Measurements from ENCODE around the gene SPANXC.
"Not testable (repeated sequence)": the region's sequence is repeated elsewhere in the genome, so short reads cannot be mapped to it uniquely, and the experiment has no call there.

Gene SPANXC, protein sequence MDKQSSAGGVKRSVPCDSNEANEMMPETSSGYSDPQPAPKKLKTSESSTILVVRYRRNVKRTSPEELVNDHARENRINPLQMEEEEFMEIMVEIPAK

DNA sequence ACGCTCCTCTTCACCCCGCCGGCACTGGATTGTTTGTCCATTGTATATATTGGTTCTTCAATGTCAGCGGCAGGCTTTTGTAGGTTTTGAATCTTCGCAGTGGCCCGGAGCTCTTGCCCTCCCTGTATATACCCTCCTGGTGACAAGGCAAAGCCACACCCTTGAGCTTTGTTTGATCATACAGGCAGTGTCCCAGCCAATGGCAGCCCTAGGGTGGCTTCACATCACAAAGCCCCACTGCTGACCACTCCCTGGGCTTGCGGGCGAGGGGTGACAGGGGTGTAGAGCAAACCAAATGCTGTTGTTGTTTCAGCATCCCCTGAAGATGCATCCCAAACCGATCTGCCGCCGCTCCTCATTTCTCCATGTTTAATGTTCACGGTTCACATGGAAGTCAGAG is at the start of gene SPANXC:
Gene SPANXC, minus strand, starts transcription at position 101 of the 400 bp plus-strand sequence. Its CDS starts 60 bp downstream, at position 41.
- H3K9ac ChIP-seq (ENCODE audit: low read depth in 1 of 2, low read length in 2 of 2); H3K36me3 ChIP-seq (ENCODE audit: control insufficient read depth in 1 of 2, insufficient read depth in 2 of 2, low read length in 2 of 2); H3K4me1 ChIP-seq (ENCODE audit: control insufficient read depth in 1 of 2, insufficient read depth in 2 of 2, low read length in 2 of 2); H3K27ac ChIP-seq (ENCODE audit: low read depth, low read length); H3K27me3 ChIP-seq (ENCODE audit: control insufficient read depth in 1 of 2, insufficient read depth in 2 of 2, low read length in 2 of 2); H3K4me3 ChIP-seq (ENCODE audit: low read depth in 1 of 2, low read length in 2 of 2); H3K9me3 ChIP-seq (ENCODE audit: control insufficient read depth in 1 of 2, low read length in 2 of 2): not testable (repeated sequence)

DNA sequence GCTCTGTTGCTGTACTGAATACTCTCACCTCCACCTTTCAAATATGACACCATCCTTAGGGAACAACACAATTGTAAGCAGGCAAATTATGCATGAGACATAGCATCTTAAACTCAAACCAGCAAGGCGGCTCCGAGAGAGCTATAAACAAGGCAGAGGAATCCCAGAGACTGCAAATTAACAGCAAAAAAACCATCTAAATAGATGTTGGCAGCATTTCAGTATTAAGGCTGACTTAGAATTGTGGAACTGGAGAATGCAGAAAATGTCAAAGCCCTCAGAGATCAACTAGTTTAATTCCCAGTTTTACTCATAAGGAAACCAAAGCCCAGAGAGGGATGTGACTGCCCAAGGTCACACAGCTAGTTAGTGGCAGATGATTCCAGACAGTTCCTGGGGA is 37.2 kb upstream of the SPANXC start:
- Histone ChIP-seq H3K9me3 (ENCODE audit: control insufficient read depth in 1 of 2, low read length in 2 of 2) (no peaks in the 10 kb centered on the region), H3K4me1 (ENCODE audit: control insufficient read depth in 1 of 2, insufficient read depth in 2 of 2, low read length in 2 of 2) (no peaks in the 10 kb centered on the region), H3K27me3 (ENCODE audit: control insufficient read depth in 1 of 2, insufficient read depth in 2 of 2, low read length in 2 of 2) (no peaks in the 10 kb centered on the region)

DNA sequence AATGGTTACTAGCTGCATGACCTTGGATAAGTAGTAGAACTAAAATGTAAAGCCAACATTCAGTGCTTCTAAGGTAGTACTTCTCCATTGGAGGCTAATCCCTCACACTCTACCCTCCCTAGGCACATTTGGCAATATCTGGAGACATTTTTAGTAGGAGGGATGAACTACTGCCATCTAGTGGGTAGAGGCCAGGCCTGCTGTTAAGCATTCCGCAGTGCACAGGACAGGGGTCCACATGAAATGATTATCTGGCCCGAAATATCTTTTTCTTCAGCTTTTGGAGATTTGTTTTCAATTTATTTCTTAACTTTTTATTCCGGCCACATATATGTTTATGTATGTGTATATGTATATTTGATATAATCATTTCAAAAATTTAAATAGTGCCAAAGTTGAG is 36.0 kb upstream of the SPANXC start:
- H3K9me3 ChIP-seq (ENCODE audit: control insufficient read depth in 1 of 2, low read length in 2 of 2) = no peaks in the 10 kb centered on the region
- no peak overlapping the region for H3K27ac ChIP-seq (ENCODE audit: low read depth, low read length)
- H3K27me3 ChIP-seq (ENCODE audit: control insufficient read depth in 1 of 2, insufficient read depth in 2 of 2, low read length in 2 of 2) = no peaks in the 10 kb centered on the region
- no peaks in the 10 kb centered on the region for H3K36me3 ChIP-seq (ENCODE audit: control insufficient read depth in 1 of 2, insufficient read depth in 2 of 2, low read length in 2 of 2)
- H3K4me1 ChIP-seq (ENCODE audit: control insufficient read depth in 1 of 2, insufficient read depth in 2 of 2, low read length in 2 of 2) = no peaks in the 10 kb centered on the region
- no peak overlapping the region for H3K4me3 ChIP-seq (ENCODE audit: low read depth in 1 of 2, low read length in 2 of 2)
- no peak overlapping the region for H3K9ac ChIP-seq (ENCODE audit: low read depth in 1 of 2, low read length in 2 of 2)

More for the DNA sequence above, 37.2 kb upstream of the SPANXC start:
- Histone ChIP-seq H3K4me3 (ENCODE audit: low read depth in 1 of 2, low read length in 2 of 2) (no peak overlapping the region), H3K36me3 (ENCODE audit: control insufficient read depth in 1 of 2, insufficient read depth in 2 of 2, low read length in 2 of 2) (no peaks in the 10 kb centered on the region), H3K27ac (ENCODE audit: low read depth, low read length) (no peak overlapping the region), H3K9ac (ENCODE audit: low read depth in 1 of 2, low read length in 2 of 2) (no peak overlapping the region)

DNA sequence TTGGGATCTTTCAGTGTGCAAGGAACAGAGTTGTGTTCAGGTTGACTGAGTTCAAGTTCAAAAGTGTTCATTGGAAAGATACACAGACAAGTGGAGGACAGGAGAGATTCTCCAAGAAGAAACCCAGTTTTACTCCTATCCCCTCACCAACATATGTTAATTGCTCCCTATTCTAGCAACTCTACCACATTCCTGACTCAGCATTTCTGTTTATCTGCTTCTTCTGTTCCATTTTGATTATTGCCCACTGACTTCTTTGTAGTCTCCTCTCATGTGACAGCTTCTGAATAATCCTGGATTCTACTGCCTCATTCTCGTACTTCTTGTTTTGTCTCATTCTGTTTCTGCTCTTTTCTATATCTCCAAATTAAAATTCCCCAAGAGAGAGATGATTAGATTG is 15.8 kb upstream of the SPANXC start:
- no peak overlapping the region for H3K9ac ChIP-seq (ENCODE audit: low read depth in 1 of 2, low read length in 2 of 2)
- H3K27me3 ChIP-seq (ENCODE audit: control insufficient read depth in 1 of 2, insufficient read depth in 2 of 2, low read length in 2 of 2) = no peaks in the 10 kb centered on the region
- H3K4me3 ChIP-seq (ENCODE audit: low read depth in 1 of 2, low read length in 2 of 2) = no peak overlapping the region
- no peaks in the 10 kb centered on the region for H3K9me3 ChIP-seq (ENCODE audit: control insufficient read depth in 1 of 2, low read length in 2 of 2)
- no peak overlapping the region for H3K27ac ChIP-seq (ENCODE audit: low read depth, low read length)
- no peaks in the 10 kb centered on the region for H3K36me3 ChIP-seq (ENCODE audit: control insufficient read depth in 1 of 2, insufficient read depth in 2 of 2, low read length in 2 of 2)
- no peaks in the 10 kb centered on the region for H3K4me1 ChIP-seq (ENCODE audit: control insufficient read depth in 1 of 2, insufficient read depth in 2 of 2, low read length in 2 of 2)

DNA sequence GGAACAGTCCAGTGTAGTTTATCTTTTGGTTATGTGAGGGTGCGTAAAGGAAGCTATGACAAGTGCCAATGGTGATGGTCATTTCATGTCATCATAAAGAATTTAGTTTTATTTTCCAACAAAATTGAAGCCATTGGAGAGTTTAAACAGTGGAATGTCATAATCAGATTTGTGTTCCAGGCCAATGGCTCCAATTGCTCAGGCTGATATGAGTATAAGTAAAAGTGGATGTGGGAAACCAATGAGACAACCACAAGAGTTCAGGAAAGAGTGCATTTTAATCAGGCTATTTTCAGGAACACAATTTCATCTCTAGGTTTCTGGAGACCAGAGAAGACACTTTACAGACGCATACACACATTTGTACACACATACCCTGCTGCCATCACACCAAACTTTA is 20.7 kb downstream of the SPANXC start:
- Histone ChIP-seq H3K36me3 (ENCODE audit: control insufficient read depth in 1 of 2, insufficient read depth in 2 of 2, low read length in 2 of 2) (no peaks in the 10 kb centered on the region), H3K4me1 (ENCODE audit: control insufficient read depth in 1 of 2, insufficient read depth in 2 of 2, low read length in 2 of 2) (no peaks in the 10 kb centered on the region), H3K27ac (ENCODE audit: low read depth, low read length) (no peak overlapping the region), H3K4me3 (ENCODE audit: low read depth in 1 of 2, low read length in 2 of 2) (no peak overlapping the region), H3K27me3 (ENCODE audit: control insufficient read depth in 1 of 2, insufficient read depth in 2 of 2, low read length in 2 of 2) (no peaks in the 10 kb centered on the region), H3K9me3 (ENCODE audit: control insufficient read depth in 1 of 2, low read length in 2 of 2) (no peaks in the 10 kb centered on the region), H3K9ac (ENCODE audit: low read depth in 1 of 2, low read length in 2 of 2) (no peak overlapping the region)

DNA sequence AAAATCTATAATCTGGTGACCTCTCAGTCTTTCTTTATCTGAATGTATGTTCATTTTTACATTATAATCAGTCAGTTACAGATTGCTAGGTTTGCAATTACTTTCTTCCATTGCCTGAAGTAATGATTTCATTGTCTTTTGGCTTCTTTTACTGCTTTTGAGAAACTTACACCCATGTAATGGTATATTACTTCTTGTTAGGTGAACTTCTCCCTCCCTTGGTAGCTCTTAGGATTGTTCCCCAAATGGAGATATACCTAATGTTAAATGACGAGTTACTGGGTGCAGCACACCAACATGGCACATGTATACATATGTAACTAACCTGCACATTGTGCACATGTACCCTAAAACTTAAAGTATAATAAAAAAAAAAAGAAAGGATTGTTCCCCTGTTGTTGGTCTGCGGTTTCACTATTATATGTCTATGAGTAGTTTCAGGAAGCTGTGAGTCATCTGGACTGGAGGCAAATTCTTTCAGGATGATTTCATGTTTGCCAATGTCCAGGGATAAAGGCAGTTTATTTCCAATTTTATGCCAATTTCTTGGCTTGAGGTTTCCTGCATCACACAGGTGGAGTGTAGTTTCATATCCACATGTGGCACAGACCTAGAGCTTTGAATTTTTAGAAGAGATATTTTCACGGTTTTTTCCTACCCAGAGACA is 21.8 kb downstream of the SPANXC start:
- H3K9ac ChIP-seq (ENCODE audit: low read depth in 1 of 2, low read length in 2 of 2) = no peak overlapping the region
- no peaks in the 10 kb centered on the region for H3K9me3 ChIP-seq (ENCODE audit: control insufficient read depth in 1 of 2, low read length in 2 of 2)
- H3K36me3 ChIP-seq (ENCODE audit: control insufficient read depth in 1 of 2, insufficient read depth in 2 of 2, low read length in 2 of 2) = no peaks in the 10 kb centered on the region
- H3K4me3 ChIP-seq (ENCODE audit: low read depth in 1 of 2, low read length in 2 of 2) = no peak overlapping the region
- H3K27me3 ChIP-seq (ENCODE audit: control insufficient read depth in 1 of 2, insufficient read depth in 2 of 2, low read length in 2 of 2) = no peaks in the 10 kb centered on the region
- H3K4me1 ChIP-seq (ENCODE audit: control insufficient read depth in 1 of 2, insufficient read depth in 2 of 2, low read length in 2 of 2) = no peaks in the 10 kb centered on the region
- H3K27ac ChIP-seq (ENCODE audit: low read depth, low read length) = no peak overlapping the region

DNA sequence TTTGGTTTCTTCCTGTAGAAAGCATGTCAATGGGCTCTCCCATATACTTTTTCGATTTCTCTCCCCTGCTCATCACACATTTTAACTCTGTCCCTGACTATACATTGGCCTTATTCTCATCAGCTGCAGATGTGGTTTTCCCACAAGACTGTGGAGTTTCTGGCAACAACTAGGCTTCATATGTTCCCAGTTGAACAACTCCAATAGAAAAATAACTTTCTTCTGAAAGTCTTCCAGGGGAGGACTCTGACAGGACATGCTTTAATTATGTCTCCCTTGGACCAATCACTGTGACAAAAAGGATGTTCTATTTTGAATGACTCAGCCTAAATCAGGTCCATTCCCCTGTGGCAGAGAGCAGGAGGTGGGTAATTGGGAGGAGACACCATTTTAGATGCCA is 28.1 kb downstream of the SPANXC start:
- Histone ChIP-seq H3K27ac (ENCODE audit: low read depth, low read length) (no peak overlapping the region), H3K36me3 (ENCODE audit: control insufficient read depth in 1 of 2, insufficient read depth in 2 of 2, low read length in 2 of 2) (no peaks in the 10 kb centered on the region), H3K4me1 (ENCODE audit: control insufficient read depth in 1 of 2, insufficient read depth in 2 of 2, low read length in 2 of 2) (no peaks in the 10 kb centered on the region), H3K27me3 (ENCODE audit: control insufficient read depth in 1 of 2, insufficient read depth in 2 of 2, low read length in 2 of 2) (no peaks in the 10 kb centered on the region), H3K9ac (ENCODE audit: low read depth in 1 of 2, low read length in 2 of 2) (no peak overlapping the region), H3K9me3 (ENCODE audit: control insufficient read depth in 1 of 2, low read length in 2 of 2) (no peaks in the 10 kb centered on the region), H3K4me3 (ENCODE audit: low read depth in 1 of 2, low read length in 2 of 2) (no peak overlapping the region)

DNA sequence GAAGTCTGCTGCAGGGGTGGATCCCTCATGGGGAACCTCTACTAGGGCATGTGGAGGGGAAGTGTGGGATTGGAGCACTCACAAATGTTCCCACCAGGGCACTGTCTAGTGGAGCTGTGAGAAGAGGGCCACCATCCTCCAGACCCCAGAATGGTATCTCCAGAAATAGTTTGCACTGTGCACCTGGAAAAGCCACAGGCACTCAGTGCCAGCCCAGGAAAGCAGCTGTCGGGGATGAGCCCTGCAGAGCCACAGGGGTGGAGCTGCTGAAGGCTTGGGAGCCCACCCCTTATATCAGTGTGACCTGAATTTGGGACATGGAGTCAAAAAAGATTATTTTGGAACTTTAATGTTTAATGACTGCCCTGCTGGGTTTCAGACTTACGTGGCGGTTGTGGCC is 40.4 kb downstream of the SPANXC start:
- H3K9me3 ChIP-seq (ENCODE audit: control insufficient read depth in 1 of 2, low read length in 2 of 2) = no peaks in the 10 kb centered on the region
- no peaks in the 10 kb centered on the region for H3K27me3 ChIP-seq (ENCODE audit: control insufficient read depth in 1 of 2, insufficient read depth in 2 of 2, low read length in 2 of 2)
- no peak overlapping the region for H3K4me3 ChIP-seq (ENCODE audit: low read depth in 1 of 2, low read length in 2 of 2)
- no peak overlapping the region for H3K9ac ChIP-seq (ENCODE audit: low read depth in 1 of 2, low read length in 2 of 2)
- H3K36me3 ChIP-seq (ENCODE audit: control insufficient read depth in 1 of 2, insufficient read depth in 2 of 2, low read length in 2 of 2) = no peaks in the 10 kb centered on the region
- no peak overlapping the region for H3K27ac ChIP-seq (ENCODE audit: low read depth, low read length)
- no peaks in the 10 kb centered on the region for H3K4me1 ChIP-seq (ENCODE audit: control insufficient read depth in 1 of 2, insufficient read depth in 2 of 2, low read length in 2 of 2)
